Gastroesophageal sphincter (tissue), 4 donors: ENCODE results near the gene RASA4B. TPM values are rescaled to one million over a fixed set of nuclear protein-coding genes. Genes with fewer than 3 reads are reported as not detected.

Source experiments
- ATAC-seq: fragments of 150-250 bp; one replicate; pipeline ENCODE4 v1.9.1; 2016; ENCODE audit warnings: mild to moderate bottlenecking, moderate library complexity
- H3K27ac ChIP-seq, 4 donors: fragments of 200-600 bp; sonication (generic) in 3 of 4; 1 replicate in 3 of 4; 2 replicates in 1 of 4; pipeline ENCODE4 v1.5.1; 2016 to 2019
- H3K27me3 ChIP-seq: fragments of 200-600 bp; sonication (generic); one replicate; pipeline ENCODE4 v1.5.1; 2019
- H3K36me3 ChIP-seq, 2 donors: fragments of 200-600 bp; sonication (generic); one replicate each; pipeline ENCODE4 v1.5.1; 2019; ENCODE audit warnings: control low read depth in 1 of 2
- H3K4me1 ChIP-seq, 3 donors: fragments of 200-600 bp; sonication (generic); 1 replicate in 2 of 3; 2 replicates in 1 of 3; pipeline ENCODE4 v1.5.1; 2016 to 2019; ENCODE audit warnings: control low read depth in 2 of 3
- H3K4me3 ChIP-seq, 2 donors: fragments of 200-600 bp; sonication (generic); one replicate each; pipeline ENCODE4 v1.5.1; 2019; ENCODE audit warnings: mild to moderate bottlenecking in 1 of 2, moderate library complexity in 1 of 2
- H3K9me3 ChIP-seq, 3 donors: fragments of 200-600 bp; sonication (generic); one replicate each; pipeline ENCODE4 v1.5.1; 2017 to 2019; ENCODE audit warnings: control low read depth in 2 of 3
- EP300 ChIP-seq: sonication (generic); formaldehyde crosslinking; IDR thresholded peaks from one replicate; pipeline ENCODE4 v1.6.1; 2017; ENCODE audit warnings: antibody characterized with exemption, mild to moderate bottlenecking
- POLR2A ChIP-seq, 2 donors: fragments of 450-650 bp; IDR thresholded peaks; one replicate each; pipeline ENCODE4 v1.6.1; 2017; ENCODE audit warnings: antibody characterized with exemption in 2 of 2, mild to moderate bottlenecking in 2 of 2, moderate library complexity in 1 of 2
- POLR2AphosphoS5 ChIP-seq: sonication (generic); formaldehyde crosslinking; IDR thresholded peaks from one replicate; pipeline ENCODE4 v1.6.1; 2017; ENCODE audit warnings: antibody characterized with exemption
- WGBS, 2 donors: methylation state at CpG; one replicate each; pipeline ENCODE4 v1.1.5; 2018; ENCODE audit warnings: low coverage in 1 of 2; 5-methylcytosine and 5-hydroxymethylcytosine counted together
- total RNA-seq, 4 donors: library from RNA; depleted of rRNA; stranded (reverse); fragments of >200 nt; gene quantifications; one replicate each; pipeline ENCODE4 v1.1.0, GENCODE V29; 2016
- TF ChIP-seq, protein P1 (sequence below), 4 experiments: fragments of 200-600 bp in 2 of 4; fragments of 450-650 bp in 2 of 4; sonication (generic) in 1 of 4; IDR thresholded peaks; one replicate each; pipeline ENCODE4 v1.5.1; 2017 to 2019; ENCODE audit warnings: antibody characterized with exemption in 4 of 4, mild to moderate bottlenecking in 2 of 4, moderate library complexity in 2 of 4

The RASA4B gene
- total RNA-seq, 4 donors from 2014 or later: 6.1 to 34.3 (median 8.8) TPM

DNA sequence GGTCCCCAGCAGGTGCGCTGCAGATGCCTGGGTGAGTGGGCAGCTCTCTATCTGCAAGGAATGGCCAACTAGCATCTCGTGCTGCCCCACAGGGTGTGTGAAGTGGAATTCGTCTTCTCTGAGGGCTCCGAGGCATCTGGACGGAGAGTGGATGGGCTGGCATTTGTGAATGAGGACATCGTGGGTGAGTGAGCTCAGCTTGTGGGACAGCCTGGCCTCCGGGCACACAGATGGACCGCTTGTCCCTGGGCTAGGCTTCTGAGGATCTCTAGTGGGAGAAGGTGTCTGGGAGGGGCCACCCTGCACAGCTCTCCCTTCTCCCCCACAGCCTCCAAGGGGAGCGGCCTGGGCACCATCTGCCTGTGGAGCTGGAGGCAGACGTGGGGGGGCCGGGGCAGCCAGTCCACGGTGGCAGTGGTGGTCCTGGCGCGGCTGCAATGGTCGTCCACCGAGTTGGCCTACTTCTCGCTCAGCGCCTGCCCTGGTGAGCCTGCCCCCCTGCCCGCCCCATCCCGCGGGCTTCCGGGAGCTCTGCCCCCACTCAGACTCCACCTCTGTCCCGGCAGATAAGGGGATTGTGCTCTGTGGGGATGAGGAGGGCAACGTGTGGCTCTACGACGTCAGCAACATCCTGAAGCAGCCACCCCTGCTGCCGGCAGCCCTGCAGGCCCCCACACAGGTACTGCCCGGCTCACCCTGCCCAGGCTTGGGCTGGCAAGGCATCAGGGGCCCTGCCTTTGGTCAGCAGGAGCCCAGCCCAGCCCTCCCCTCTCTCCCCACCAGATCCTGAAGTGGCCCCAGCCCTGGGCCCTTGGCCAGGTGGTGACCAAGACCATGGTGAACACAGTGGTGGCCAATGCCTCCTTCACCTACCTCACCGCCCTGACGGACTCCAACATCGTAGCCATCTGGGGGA is 45.2 kb downstream of the RASA4B start:
- 60 to 80% methylated on average over 2 of the region's 31 CpGs for WGBS, 2 donors
- TF ChIP-seq POLR2A (IDR thresholded peaks at IDR 0.05): no peak
- TF ChIP-seq POLR2AphosphoS5: no peak
- no peak for TF ChIP-seq EP300
- TF ChIP-seq, protein P1, sequence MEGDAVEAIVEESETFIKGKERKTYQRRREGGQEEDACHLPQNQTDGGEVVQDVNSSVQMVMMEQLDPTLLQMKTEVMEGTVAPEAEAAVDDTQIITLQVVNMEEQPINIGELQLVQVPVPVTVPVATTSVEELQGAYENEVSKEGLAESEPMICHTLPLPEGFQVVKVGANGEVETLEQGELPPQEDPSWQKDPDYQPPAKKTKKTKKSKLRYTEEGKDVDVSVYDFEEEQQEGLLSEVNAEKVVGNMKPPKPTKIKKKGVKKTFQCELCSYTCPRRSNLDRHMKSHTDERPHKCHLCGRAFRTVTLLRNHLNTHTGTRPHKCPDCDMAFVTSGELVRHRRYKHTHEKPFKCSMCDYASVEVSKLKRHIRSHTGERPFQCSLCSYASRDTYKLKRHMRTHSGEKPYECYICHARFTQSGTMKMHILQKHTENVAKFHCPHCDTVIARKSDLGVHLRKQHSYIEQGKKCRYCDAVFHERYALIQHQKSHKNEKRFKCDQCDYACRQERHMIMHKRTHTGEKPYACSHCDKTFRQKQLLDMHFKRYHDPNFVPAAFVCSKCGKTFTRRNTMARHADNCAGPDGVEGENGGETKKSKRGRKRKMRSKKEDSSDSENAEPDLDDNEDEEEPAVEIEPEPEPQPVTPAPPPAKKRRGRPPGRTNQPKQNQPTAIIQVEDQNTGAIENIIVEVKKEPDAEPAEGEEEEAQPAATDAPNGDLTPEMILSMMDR (IDR thresholded peaks at IDR 0.05): no peak
- no peak for ATAC-seq
- no peaks in the 10 kb centered on the region for H3K9me3 ChIP-seq
- no peak overlapping the region for H3K4me3 ChIP-seq
- H3K27me3 ChIP-seq: no peaks in the 10 kb centered on the region
- H3K4me1 ChIP-seq: peaks cover 0 to 7% (median 0%) of the 10 kb centered on the region in 3 donors
- H3K27ac ChIP-seq: no peak overlapping the region
- H3K36me3 ChIP-seq: peaks cover 0 to 79% of the 10 kb centered on the region in 2 donors

DNA sequence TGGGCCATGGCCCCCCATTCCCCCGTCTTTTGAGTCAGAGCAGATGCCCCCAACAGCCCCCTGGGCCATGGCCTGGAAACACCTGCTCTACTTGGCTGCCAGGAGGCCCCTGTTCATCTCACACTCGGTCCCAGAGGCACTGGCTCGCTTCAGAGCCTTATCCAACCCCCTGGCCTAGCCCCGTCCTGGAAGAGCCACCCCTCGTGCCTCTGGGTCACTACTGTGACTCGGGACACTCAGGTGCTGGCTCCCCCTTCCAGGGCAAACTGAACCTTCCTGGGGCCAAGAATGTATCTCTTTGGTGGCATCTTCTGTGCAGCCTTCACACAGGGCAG is 45.8 kb downstream of the RASA4B start:
- WGBS, 2 donors: 80% methylated on average over 2 of the region's 6 CpGs; no CpG with 5 or more reads in 1 of the 2 donors
- ATAC-seq: no peak
- no peaks in the 10 kb centered on the region for H3K27me3 ChIP-seq
- H3K36me3 ChIP-seq: peaks cover 0 to 81% of the 10 kb centered on the region in 2 donors
- H3K4me1 ChIP-seq: peaks cover 0 to 13% (median 0%) of the 10 kb centered on the region in 3 donors
- H3K9me3 ChIP-seq: no peaks in the 10 kb centered on the region
- no peak overlapping the region for H3K27ac ChIP-seq
- H3K4me3 ChIP-seq: no peak overlapping the region
- TF ChIP-seq, protein P1 (IDR thresholded peaks at IDR 0.05): no peak
- no peak for TF ChIP-seq EP300
- TF ChIP-seq POLR2A (IDR thresholded peaks at IDR 0.05): no peak
- TF ChIP-seq POLR2AphosphoS5: no peak

DNA sequence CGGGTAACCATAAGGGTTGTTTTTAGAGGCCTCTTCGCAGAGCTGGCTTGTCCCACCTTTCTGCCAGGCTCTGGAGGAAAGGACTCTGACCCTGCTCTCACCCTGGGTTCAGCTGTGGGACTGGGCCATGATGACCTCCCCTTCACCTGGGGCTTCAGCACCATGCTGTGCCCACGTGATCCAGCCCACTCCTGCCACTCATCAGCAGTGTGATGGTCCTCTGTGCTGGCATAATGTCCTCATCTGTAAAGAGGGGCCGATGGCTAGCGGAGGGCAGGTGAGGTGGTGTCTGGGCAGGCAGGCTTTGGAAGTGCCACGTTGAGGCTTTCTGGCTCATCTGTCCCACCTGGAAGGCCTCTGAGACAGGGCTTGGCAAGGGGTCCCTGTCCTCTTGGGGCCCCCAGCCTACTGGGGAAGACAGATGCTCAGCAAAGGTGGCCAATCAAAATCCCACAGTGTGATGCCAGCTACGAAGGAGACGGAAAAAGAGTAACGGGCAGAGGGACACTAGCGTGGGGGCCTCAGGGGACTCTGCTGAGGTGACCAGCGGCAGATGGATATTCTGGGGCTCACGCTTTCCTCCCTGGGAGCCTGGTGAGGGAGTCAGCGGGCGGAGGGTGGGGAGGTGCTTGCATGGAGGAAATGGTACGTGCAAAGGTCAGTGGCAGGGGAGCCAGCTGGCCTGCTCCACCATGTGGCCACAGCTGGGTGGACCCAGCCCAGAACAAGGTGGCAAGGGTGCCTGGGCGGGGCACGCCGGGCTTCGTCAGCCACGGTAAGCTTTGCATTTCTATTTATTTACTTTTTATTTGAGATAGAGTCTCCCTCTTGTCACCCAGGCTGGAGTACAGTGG is 47.4 kb downstream of the RASA4B start:
- peaks cover 0 to 29% (median 4%) of the 10 kb centered on the region in 3 donors for H3K4me1 ChIP-seq
- TF ChIP-seq, protein P1 (IDR thresholded peaks at IDR 0.05): no peak
- TF ChIP-seq POLR2AphosphoS5: no peak
- TF ChIP-seq POLR2A (IDR thresholded peaks at IDR 0.05): no peak
- TF ChIP-seq EP300: no peak
- H3K27me3 ChIP-seq: no peaks in the 10 kb centered on the region
- H3K9me3 ChIP-seq: no peaks in the 10 kb centered on the region
- WGBS, 2 donors: 70% methylated on average over 11 of the region's 20 CpGs; no CpG with 5 or more reads in 1 of the 2 donors
- no peak for ATAC-seq
- H3K36me3 ChIP-seq: peaks cover 0 to 76% of the 10 kb centered on the region in 2 donors
- no peak overlapping the region for H3K27ac ChIP-seq
- H3K4me3 ChIP-seq: no peak overlapping the region

DNA sequence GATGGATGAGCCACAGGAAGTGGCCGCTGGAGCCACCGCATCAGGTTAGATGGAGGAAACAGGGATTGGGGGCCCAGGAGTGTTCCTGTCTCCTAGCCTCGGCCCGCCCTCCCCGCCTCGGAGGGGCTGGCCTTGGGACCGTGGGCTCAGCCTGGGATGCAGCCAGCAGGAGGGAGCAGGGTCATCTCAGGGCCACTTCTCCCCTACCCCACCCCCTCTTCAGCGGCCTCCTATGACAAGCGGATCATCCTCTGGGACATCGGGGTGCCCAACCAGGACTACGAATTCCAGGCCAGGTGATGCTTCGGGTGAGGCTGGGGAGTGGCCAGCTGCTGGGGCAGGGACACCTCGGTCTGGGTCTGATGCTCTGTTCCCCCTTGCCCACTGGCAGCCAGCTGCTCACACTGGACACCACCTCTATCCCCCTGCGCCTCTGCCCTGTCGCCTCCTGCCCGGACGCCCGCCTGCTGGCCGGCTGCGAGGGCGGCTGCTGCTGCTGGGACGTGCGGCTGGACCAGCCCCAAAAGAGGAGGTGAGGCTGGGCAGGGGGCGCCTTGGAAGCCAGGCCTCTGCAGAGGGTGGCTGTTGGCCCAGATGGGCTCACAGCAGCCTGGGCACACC is 48.1 kb downstream of the RASA4B start:
- peaks cover 0 to 30% (median 4%) of the 10 kb centered on the region in 3 donors for H3K4me1 ChIP-seq
- no peak for ATAC-seq
- H3K9me3 ChIP-seq: no peaks in the 10 kb centered on the region
- no CpG with 5 or more reads among the region's 24 CpGs for WGBS, 2 donors
- no peaks in the 10 kb centered on the region for H3K27me3 ChIP-seq
- no peak for TF ChIP-seq POLR2A (IDR thresholded peaks at IDR 0.05)
- no peak for TF ChIP-seq POLR2AphosphoS5
- no peak for TF ChIP-seq EP300
- TF ChIP-seq, protein P1 (IDR thresholded peaks at IDR 0.05): no peak
- no peak overlapping the region for H3K27ac ChIP-seq
- H3K4me3 ChIP-seq: no peak overlapping the region
- H3K36me3 ChIP-seq: peaks cover 0 to 69% of the 10 kb centered on the region in 2 donors
